G401 (cell line): ENCODE results near the gene REST. TPM values are rescaled to one million over a fixed set of nuclear protein-coding genes. Genes with fewer than 3 reads are reported as not detected.
A peak's percentile ranks its signal among the peaks of the same experiment; 100 is the strongest.
"Not testable (repeated sequence)": the region's sequence is repeated elsewhere in the genome, so short reads cannot be mapped to it uniquely, and the experiment has no call there.

ENCODE experiments used
- DNase-seq: peaks from one replicate; pipeline ENCODE4 v3.0.0-alpha.2; 2015; ENCODE audit warnings: low spot score
- in situ Hi-C: cut with HindIII; loops from 2 replicates; pipeline ENCODE4 v1.10.0; 2016; ENCODE audit warnings: low sequenced_read_pairs, mixed read lengths
- total RNA-seq: library from RNA; depleted of rRNA; stranded (reverse); fragments of >200 nt; shearing (Covaris generic); gene quantifications from 2 replicates; pipeline ENCODE4 v1.2.3, GENCODE V29; 2014

The REST gene
- total RNA-seq, 1 experiment from 2014 or later = 28.2 TPM

DNA sequence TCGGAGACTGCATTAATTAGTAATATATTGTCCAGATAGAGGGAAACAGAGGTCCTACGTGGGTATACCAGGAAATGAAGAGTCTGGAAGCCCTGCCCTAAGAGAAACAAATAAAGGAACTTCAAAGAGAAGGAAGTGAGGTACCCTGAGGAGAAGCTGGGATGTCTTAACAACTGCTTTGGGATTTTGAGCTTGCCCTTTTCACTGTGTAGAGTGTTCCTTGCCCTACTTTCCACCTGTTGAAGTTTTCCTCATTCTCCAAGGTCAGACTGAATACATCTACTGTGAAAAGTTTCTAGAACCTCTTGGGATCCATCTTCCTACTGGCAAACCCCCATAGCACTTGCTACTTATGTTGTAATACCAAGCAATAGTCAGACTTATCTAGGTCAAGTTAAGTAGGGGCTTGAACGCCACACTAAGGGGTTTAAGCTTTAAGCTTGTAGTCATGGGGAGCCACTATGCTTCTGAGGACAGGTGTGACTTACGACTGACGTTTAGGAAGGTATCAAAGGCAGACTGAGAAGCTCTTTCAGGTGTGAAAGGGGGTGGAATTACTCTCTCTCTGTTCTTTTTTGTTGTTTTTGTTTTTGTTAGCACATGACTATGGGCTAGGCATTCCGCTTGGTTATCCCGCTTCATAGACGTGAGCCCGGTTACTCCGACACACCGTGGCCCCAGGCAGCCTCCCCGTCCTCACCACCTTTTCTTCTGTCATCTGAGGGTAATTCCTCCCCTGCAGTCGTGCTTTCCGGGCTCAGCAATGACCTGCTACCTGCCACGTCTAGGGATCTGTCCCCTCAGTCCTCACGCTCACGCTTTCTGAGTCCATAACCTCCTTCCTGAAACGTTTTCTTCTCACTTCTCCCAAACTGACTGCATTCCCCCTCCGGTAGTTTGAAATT lies 959 bp upstream of the REST start:
- no peak for DNase-seq
- in situ Hi-C loops = no loop called here

DNA sequence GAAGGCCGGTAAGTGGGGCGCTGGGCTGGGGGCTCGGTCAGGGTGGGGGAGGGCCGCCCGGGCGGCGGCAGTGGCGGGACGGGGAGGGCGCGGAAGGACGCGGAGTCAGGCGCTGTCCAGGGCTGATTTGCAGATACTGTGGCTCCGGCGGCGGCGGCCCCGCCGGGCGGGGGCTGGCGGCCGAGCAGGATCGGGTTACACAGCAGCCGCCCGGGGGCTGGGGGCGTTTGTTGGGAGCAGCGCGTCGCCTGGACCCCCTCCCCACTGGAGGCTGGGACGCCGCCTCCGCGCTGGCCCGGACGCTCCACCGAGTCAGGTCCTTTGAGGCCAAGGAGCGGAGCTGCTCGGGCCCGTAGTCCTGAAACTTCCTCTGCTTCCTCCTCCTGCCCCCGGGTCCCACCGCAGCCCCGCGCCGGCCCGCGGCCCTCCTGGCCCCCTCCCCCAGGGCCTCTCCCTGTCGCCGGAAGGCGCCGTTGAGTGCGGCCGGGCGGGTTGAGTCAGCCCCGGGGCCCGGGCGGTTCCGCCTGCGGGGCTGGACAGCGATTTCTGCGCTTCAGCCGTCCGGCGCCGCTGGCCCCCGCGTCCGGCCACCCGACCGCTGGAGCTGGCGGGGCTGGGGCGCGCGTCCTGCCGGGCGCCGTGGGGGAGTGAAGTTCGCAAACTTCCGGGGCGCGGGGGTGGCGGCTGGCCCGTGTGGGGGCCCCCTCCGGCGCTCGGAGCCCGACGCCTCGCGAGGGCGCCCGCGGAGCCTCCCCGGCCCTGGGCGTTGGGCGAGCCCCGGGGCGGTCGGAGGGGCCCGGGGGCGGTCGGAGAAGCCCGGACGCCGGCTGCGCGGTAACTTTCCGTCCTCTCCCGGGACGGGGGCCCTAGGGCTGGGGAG lies 746 bp downstream of the REST start:
- in situ Hi-C loops = no loop called here
- no peak for DNase-seq

DNA sequence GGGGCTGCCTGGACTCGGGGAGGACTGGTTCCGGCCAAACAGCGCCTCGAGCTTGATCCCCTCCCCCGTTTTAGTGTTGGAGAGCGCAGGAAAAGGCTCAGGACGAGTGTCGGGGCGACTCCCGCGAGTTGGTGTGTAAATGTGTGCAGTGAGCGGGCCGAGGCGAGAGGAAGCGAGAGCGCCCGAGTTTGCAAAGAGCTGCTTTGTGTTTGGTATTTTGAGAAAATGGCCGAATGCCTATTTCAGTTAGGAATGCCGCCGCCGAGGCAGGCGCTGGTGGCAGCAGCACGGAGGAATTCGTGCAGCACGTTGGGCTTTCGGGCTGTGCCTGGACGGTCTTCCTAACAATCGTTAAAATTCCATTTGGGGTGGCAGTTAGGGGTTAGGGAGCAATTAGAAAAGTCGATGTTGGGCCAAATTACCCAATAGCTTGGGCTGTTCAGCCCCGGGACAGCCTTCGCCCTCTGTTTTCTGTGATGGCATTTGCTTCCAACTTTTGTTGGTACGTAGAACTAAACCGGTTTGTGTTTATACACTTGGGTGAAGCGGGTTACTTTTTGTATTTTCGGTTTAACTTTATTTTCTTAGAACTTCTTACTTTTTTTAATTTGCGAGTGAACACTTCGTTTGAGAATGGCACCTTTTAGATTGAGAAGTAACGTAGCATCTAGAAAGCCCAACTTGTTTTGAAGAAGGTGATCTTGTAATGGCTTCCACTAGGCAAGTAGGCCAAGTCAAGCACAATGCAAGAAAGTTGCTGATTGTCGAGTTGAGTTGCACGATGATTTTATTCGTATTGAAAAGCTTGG lies 1.6 kb downstream of the REST start:
- DNase-seq = peak; percentile 11

DNA sequence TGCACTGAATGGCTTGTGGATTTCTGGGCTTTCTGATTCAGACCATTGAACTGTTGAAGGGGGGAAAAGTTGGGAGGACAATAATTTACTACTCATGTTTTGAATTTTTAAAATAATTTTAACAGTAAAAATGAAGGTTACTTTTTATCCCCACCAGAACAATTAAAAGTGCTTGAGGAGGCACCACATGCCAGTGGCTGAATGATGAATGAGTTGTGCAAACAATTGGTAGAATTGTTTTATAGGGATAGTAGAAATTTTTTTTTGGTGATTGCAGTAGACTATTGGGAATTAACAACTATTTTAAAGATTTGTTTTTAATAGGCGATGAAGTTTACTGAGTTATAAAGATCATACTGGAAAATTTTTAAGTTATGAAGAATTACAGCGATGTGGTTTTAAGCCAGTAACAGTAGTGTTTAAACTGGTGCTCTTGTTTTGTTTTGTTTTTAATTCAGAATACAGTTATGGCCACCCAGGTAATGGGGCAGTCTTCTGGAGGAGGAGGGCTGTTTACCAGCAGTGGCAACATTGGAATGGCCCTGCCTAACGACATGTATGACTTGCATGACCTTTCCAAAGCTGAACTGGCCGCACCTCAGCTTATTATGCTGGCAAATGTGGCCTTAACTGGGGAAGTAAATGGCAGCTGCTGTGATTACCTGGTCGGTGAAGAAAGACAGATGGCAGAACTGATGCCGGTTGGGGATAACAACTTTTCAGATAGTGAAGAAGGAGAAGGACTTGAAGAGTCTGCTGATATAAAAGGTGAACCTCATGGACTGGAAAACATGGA lies 2.7 kb downstream of the REST start:
- in situ Hi-C loops = no loop called here

More for the DNA sequence above, 1.6 kb downstream of the REST start:
- in situ Hi-C loops = no loop called here

DNA sequence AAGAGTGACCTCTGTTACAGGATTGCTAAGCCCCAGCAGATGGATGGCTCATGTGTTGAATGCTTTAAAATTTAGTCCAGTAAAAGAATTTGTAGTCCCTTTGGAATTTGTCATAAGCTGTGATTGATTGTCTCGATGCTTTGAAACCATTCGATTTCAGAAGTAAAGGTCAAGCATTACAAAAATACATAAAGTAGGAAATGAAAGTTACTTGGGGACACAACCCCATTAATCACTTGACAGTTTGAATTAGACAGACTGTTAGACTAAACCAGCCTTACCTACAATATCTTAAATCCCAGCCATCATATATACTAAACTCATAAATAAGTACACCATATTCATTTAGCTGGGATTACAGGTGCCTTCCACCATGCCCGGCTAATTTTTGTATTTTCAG lies 6.6 kb downstream of the REST start:
- in situ Hi-C loops = no loop called here
- no peak for DNase-seq

More for the DNA sequence above, 2.7 kb downstream of the REST start:
- no peak for DNase-seq

DNA sequence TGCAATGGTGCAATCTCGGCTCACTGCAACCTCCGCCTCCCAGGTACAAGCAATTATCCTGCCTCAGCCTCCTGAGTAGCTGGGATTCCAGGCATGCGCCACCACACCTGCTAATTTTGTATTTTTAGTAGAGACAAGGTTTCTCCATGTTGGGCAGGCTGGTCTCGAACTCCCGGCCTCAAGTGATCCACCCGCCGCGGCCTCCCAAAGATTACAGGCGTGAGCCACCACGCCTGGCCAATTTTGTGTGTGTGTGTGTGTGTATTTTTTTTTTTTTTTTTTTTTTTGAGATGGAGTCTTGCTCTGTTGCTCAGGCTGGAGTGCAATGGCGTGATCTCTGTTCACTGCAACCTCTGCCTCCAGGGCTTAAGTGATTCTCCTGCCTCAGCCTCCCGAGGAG lies 7.3 kb downstream of the REST start:
- DNase-seq, in situ Hi-C loops: not testable (repeated sequence)

DNA sequence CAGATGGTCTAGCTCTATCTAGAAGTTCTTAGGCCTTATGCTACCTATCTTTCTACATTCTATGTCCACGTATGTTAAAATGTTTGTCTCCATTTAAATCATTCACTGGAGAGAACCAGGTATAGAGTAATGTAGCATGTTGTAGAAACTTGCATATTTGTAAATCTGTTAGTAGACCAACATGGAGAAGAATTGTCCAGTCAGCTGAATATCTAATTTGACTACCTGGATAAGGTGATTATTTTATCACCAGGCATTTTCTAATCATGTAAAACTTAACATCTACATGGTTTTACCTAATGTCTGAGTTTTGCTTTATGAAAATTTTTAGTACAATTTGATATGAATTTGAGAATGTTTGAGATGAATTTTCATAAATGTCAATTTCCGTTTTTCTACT lies 19.5 kb downstream of the REST start:
- no peak for DNase-seq
- in situ Hi-C loops = no loop called here

DNA sequence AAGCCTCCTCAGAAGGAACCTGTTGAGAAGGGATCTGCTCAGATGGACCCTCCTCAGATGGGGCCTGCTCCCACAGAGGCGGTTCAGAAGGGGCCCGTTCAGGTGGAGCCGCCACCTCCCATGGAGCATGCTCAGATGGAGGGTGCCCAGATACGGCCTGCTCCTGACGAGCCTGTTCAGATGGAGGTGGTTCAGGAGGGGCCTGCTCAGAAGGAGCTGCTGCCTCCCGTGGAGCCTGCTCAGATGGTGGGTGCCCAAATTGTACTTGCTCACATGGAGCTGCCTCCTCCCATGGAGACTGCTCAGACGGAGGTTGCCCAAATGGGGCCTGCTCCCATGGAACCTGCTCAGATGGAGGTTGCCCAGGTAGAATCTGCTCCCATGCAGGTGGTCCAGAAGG lies 22.9 kb downstream of the REST start:
- in situ Hi-C loops = no loop called here
- DNase-seq = no peak

DNA sequence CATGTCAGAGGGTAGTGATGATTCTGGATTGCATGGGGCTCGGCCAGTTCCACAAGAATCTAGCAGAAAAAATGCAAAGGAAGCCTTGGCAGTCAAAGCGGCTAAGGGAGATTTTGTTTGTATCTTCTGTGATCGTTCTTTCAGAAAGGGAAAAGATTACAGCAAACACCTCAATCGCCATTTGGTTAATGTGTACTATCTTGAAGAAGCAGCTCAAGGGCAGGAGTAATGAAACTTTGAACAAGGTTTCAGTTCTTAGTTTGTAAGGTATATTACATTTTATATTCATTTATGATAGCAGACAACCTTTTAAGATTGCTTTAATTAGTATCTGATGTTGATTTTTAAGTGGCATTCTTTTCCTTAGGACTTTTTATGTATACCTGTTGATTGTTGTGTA lies 24.2 kb downstream of the REST start:
- DNase-seq = no peak
- in situ Hi-C loops = no loop called here

DNA sequence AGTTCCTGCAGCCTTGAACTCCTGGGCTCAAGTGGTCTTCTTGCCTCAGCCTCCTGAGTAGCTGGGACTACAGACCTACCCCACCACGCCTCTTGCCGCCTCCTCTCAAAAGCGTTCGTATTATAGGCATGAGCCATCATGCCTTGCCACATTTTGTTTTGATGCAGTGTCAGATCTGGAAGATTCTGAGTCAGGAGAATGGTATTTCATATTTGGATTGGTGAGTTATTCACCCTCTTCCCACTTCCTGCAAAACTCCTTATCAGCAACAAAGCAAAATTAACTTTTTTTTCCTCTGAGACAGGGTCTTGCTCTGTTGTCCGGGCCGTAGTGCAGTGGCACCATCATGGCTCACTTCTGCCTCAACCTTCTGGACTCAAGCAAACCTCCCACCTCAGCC lies 29.6 kb downstream of the REST start:
- no peak for DNase-seq
- in situ Hi-C loops = no loop called here

DNA sequence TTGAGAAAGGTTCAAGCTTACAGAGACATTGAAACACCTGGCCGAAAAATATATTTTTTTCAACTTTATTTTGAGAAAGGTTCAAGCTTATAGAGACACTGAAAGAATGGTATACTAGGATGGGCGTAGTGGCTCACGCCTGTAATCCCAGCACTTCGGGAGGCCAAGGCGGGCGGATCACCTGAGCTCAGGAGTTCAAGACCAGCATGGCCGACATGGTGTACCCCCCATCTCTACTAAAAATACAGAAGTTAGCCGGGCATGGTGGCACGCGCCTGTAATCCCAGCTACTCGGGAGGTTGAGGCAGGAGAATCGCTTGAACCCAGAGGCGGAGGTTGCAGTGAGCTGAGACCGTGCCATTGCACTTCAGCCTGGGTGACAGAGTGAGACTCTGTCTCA lies 32.1 kb downstream of the REST start:
- DNase-seq, in situ Hi-C loops: not testable (repeated sequence)

DNA sequence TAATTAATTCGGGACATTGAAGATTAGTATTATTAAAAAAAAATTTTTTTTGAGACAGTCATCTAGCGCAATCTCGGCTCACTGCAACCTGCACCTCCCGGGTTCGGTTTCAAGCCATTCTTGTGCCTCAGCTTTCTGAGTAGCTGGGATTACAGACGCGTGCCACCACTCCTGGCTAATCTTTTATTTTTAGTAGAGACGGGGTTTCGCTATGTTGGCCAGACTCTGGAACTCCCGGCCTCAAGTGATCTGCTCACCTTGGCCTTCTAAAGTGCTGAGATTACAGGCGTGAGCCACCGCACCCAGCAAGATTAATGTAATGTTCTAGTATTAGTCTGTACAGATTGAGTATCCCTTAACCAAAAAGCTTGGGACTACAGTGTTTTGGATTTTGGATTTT lies 32.7 kb downstream of the REST start:
- DNase-seq = no peak
- in situ Hi-C loops = no loop called here

DNA sequence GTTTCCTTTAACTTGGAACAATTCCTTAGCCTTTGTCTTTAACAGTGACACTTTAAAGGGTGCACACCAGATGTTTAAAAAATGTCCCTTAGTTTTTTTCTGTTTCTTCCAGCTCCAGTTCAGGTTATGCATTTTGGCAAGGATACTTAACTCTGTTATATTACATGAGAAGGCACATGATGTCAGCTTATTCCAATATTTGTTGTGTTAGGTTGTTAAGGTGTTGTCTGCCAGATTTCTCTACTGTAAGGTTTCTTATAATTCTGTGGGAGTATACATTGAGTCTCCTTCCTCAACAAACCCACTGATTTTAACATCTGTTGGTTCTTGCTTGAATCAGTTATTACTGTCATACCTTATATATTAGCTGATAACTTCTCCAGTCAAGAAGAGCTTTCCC lies 33.3 kb downstream of the REST start:
- in situ Hi-C loops = no loop called here
- no peak for DNase-seq

DNA sequence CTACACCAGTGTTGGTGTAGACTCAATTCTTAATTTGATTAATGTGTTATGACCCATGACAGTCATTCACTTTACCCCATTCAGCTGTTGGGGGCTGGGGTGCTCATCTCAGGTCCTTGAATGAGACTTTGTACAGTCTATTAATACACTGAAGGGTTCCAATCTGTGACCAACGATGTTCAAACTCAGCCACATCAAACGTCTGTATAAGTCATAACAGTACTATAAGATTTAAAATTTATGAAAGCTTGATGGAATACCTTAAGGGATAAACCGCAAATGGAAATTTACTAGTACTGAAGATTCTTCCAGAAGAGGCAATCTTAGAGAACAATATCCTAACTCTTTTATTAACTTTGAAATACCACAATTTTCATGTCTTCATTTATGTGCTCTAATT lies 33.7 kb downstream of the REST start:
- in situ Hi-C loops = no loop called here
- DNase-seq = no peak

DNA sequence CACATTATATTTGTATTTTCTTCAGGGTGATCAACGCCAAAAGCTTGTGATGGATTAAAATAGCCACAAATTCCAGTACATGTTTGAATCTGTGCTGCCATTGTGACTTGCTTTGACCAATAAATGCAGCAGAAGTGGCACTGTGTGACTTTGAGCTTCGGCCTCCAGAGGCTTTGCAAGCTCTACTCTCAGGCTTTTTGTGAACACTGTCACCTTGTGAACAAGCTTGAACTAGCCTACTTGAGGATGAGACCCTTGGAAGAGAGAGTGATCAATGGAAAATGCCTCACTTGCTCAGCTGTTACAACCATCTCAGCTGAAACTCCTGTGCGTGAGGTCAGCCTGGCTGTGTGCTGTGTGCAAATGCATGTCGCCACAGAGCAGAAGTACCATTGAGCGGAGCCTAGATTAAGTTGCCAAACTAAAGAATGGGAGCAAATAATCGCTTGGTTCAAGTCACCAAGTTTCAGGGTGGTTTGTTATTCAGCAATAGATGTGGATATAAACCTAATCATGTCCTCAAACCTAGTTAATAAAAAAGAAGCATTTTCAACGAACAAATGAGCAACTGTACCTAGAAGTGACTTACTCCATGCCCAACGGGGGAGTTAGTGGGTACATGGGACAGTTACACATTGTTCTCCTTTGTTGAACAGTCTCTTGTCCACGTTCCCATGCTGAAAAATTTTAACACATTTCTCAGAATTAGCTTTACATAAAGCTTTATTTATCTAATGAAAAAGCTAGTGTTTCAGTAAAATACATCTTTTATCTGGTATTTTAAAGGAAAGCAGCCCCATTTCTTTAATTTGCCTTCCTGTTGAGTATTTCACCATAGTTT lies 46.2 kb downstream of the REST start:
- DNase-seq = no peak

DNA sequence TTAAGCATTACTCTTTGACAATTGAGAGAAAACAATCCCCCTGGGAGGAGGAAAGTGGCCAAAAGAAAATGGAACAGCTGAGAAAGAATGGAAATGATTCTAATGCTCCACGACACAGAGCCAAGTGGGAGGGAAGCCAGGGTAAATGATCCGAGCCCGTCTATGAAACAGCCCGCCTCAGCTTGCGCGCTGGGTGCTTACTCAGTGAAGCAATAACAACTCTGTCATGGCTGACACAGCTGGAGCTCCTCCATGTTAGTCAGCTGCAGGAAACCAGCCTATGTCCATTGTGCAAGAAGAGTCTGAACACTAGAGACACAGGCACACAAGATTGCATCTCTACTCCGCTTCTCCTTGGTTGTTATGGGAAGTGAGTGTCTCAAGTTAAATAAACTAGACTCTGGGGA lies 50.4 kb downstream of the REST start:
- in situ Hi-C loops = no loop called here
- DNase-seq = no peak

More for the DNA sequence above, 46.2 kb downstream of the REST start:
- in situ Hi-C loops = no loop called here

DNA sequence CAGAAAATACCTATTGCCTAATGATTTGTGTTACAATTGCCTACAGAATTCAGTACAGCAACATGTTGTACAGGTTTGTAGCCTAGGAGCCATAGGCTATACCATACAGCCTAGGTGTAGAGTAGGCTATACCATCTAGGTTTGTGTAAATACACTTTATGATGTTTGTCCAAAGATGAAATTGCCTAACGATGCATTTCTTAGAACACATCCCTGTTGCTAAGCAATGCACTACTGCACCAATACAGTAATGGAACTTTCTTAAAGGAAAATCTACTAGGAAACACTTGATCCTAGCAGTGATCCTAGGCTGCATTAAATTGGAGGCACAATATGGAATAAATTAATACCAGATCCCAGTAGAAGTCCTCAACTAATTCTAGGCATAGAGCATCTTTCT lies 51.4 kb downstream of the REST start:
- in situ Hi-C loops = no loop called here
- DNase-seq = no peak

DNA sequence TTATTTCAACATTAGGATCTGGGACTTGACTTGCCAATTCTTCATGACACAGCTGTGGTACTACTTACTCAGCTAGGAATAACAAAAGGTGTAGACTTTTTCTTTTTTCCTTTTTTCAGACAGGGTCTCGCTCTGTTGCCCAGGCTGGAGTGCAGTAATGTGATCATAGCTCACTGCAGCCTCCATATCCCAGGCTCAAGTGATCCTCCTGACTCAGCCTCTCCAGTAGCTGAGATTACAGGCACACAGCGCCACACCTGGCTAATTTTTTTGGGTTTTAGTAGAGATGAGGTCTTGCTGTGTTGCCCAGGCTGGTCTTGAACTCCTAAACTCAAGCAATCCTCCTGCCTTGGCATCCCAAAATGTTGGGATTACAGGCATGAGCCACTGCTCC lies 53.4 kb downstream of the REST start:
- in situ Hi-C loops = no loop called here

More for the DNA sequence above, 53.4 kb downstream of the REST start:
- no peak for DNase-seq
